ENCODE measurements around the gene MGLL.

GRCh38 chr3:127684871-127685707 lies 137.2 kb downstream of the MGLL start:
- no peak for TF ChIP-seq EZH2phosphoT487 (IDR thresholded peaks at IDR 0.05; ENCODE audit: low read length)
- no peak for TF ChIP-seq CTCF (IDR thresholded peaks at IDR 0.05; ENCODE audit: low read length)
- no peak for TF ChIP-seq EZH2 (optimal IDR thresholded peaks at IDR 0.05; ENCODE audit: low read depth, low read length)

All from MM.1S (cell line).